GM18867 (cell line): ENCODE data around the gene MSI2.

Experiments used
- ATAC-seq: cut with Tn5 transposase; IDR thresholded peaks from one replicate; pipeline ENCODE4 v1.9.1; 2021; ENCODE audit warnings: mild to moderate bottlenecking, moderate library complexity; ENCODE audit not compliant: unreplicated experiment

MSI2 gene

GRCh38 chr17:57641761-57642160 is 385.4 kb downstream of the MSI2 start:
- no peak for ATAC-seq

- ATAC-seq = no peak
Observed at GRCh38 chr17:57643062-57643461, 386.7 kb downstream of the MSI2 start.

- ATAC-seq = no peak
Observed at GRCh38 chr17:57644326-57644725, 388.0 kb downstream of the MSI2 start.

- no peak for ATAC-seq
Observed at GRCh38 chr17:57645950-57646665, 389.8 kb downstream of the MSI2 start.

- no peak for ATAC-seq
Observed at GRCh38 chr17:57648720-57649119, 392.4 kb downstream of the MSI2 start.

GRCh38 chr17:57649191-57649590 is 392.9 kb downstream of the MSI2 start:
- ATAC-seq = no peak

GRCh38 chr17:57649731-57650484 is 393.6 kb downstream of the MSI2 start:
- no peak for ATAC-seq

- no peak for ATAC-seq
Observed at GRCh38 chr17:57650548-57650947, 394.2 kb downstream of the MSI2 start.

- no peak for ATAC-seq
Observed at GRCh38 chr17:57651451-57651850, 395.1 kb downstream of the MSI2 start.

- ATAC-seq = no peak
Observed at GRCh38 chr17:57651996-57652395, 395.7 kb downstream of the MSI2 start.

GRCh38 chr17:57652811-57653210 is 396.5 kb downstream of the MSI2 start:
- ATAC-seq = no peak

- no peak for ATAC-seq
Observed at GRCh38 chr17:57653279-57653678, 397.0 kb downstream of the MSI2 start.

- ATAC-seq = no peak
Observed at GRCh38 chr17:57654040-57654775, 397.9 kb downstream of the MSI2 start.

- ATAC-seq = no peak
Observed at GRCh38 chr17:57655553-57655952, 399.2 kb downstream of the MSI2 start.

- no peak for ATAC-seq
Observed at GRCh38 chr17:57657211-57657610, 400.9 kb downstream of the MSI2 start.

GRCh38 chr17:57662041-57662440 is 405.7 kb downstream of the MSI2 start:
- no peak for ATAC-seq

GRCh38 chr17:57662644-57663308 is 406.5 kb downstream of the MSI2 start:
- peak; percentile 94 for ATAC-seq

GRCh38 chr17:57663326-57664070 is 407.2 kb downstream of the MSI2 start:
- ATAC-seq = no peak

GRCh38 chr17:57665128-57665527 is 408.8 kb downstream of the MSI2 start:
- no peak for ATAC-seq

- ATAC-seq = no peak
Observed at GRCh38 chr17:57665696-57666095, 409.4 kb downstream of the MSI2 start.
